C1 segment of cervical spinal cord (tissue), 14 donors: ENCODE measurements around the gene SPRED2.

Source experiments
- DNase-seq, 14 donors: peaks; one replicate each; lab custom pipeline; 2025; lab: John Stamatoyannopoulos, UW

The SPRED2 gene

GRCh38 chr2:65278531-65278981 lies 153.8 kb downstream of the SPRED2 start:
- no peak for DNase-seq

- no peak for DNase-seq
Observed at GRCh38 chr2:65277791-65278483, 154.5 kb downstream of the SPRED2 start.

GRCh38 chr2:65277118-65277517 lies 155.3 kb downstream of the SPRED2 start:
- no peak for DNase-seq

GRCh38 chr2:65276609-65277008 lies 155.8 kb downstream of the SPRED2 start:
- DNase-seq = no peak

GRCh38 chr2:65275141-65275915 lies 157.1 kb downstream of the SPRED2 start:
- no peak for DNase-seq

GRCh38 chr2:65273344-65273743 lies 159.1 kb downstream of the SPRED2 start:
- DNase-seq = no peak

GRCh38 chr2:65268957-65269356 lies 163.4 kb downstream of the SPRED2 start:
- no peak for DNase-seq

- DNase-seq = no peak
Observed at GRCh38 chr2:65267008-65267407, 165.4 kb downstream of the SPRED2 start.

GRCh38 chr2:65265671-65266045 lies 166.7 kb downstream of the SPRED2 start:
- DNase-seq = no peak

- DNase-seq = peak in 2 of 14 donors; percentile 23 to 55
Observed at GRCh38 chr2:65264821-65265670, 167.4 kb downstream of the SPRED2 start.

- no peak for DNase-seq
Observed at GRCh38 chr2:65263986-65264385, 168.4 kb downstream of the SPRED2 start.

GRCh38 chr2:65263262-65263661 lies 169.1 kb downstream of the SPRED2 start:
- DNase-seq = no peak

- DNase-seq = peak in 1 of 14 donors; percentile 2
Observed at GRCh38 chr2:65261676-65262075, 170.7 kb downstream of the SPRED2 start.
